Thymus (tissue), 11 donors: Measurements from ENCODE around the gene ERN2. TPM values are rescaled to one million over a fixed set of nuclear protein-coding genes. Genes with fewer than 3 reads are reported as not detected.

Experiments used
- DNase-seq, 9 donors: peaks; one replicate each; pipeline ENCODE4 v3.0.0-alpha.2; 2013; ENCODE audit warnings: low spot score in 9 of 9, low read depth in 6 of 9, missing footprints in 1 of 9
- H3K27ac ChIP-seq, 2 donors: one replicate each; pipeline ENCODE4 v1.5.1; 2013; ENCODE audit warnings: control low read depth in 1 of 2, low read depth in 1 of 2, low read length in 1 of 2, mild to moderate bottlenecking in 1 of 2, moderate library complexity in 1 of 2
- H3K27me3 ChIP-seq, 2 donors: one replicate each; pipeline ENCODE4 v1.5.1; 2013; ENCODE audit warnings: low read length in 1 of 2; ENCODE audit not compliant: control insufficient read depth in 2 of 2, insufficient read depth in 1 of 2
- H3K36me3 ChIP-seq, 2 donors: one replicate each; pipeline ENCODE4 v1.5.1; 2013; ENCODE audit warnings: low read length in 1 of 2, mild to moderate bottlenecking in 1 of 2, moderate library complexity in 1 of 2; ENCODE audit not compliant: control insufficient read depth in 2 of 2, insufficient read depth in 2 of 2
- H3K4me1 ChIP-seq, 2 donors: one replicate each; pipeline ENCODE4 v1.5.1; 2013; ENCODE audit warnings: low read length in 2 of 2; ENCODE audit not compliant: control insufficient read depth in 2 of 2, insufficient read depth in 2 of 2
- H3K4me3 ChIP-seq, 2 donors: one replicate each; pipeline ENCODE4 v1.5.1; 2013; ENCODE audit warnings: low read length in 2 of 2, control low read depth in 1 of 2, mild to moderate bottlenecking in 1 of 2
- H3K9me3 ChIP-seq, 2 donors: one replicate each; pipeline ENCODE4 v1.5.1; 2013; ENCODE audit warnings: low read length in 1 of 2, mild to moderate bottlenecking in 1 of 2; ENCODE audit not compliant: control insufficient read depth in 2 of 2, insufficient read depth in 1 of 2
- WGBS: extraction: QIAGEN DNeasy Blood & Tissue Kit; methylation state at CpG from one replicate; pipeline ENCODE4 v1.1.7; 2013; 5-methylcytosine and 5-hydroxymethylcytosine counted together
- polyA plus RNA-seq: library from polyadenylated mRNA; stranded (reverse); fragments of 200-250 nt; gene quantifications from one replicate; pipeline ENCODE4 v1.2.3, GENCODE V29; 2013
- total RNA-seq: library from RNA; stranded (reverse); fragments of 120-200 nt; gene quantifications from one replicate; pipeline ENCODE4 v1.2.4, GENCODE V29; 2013
- donor health status: healthy.

The ERN2 gene
- total and polyA plus RNA-seq, 2 donors, result 0.27 to 0.42 TPM

DNA sequence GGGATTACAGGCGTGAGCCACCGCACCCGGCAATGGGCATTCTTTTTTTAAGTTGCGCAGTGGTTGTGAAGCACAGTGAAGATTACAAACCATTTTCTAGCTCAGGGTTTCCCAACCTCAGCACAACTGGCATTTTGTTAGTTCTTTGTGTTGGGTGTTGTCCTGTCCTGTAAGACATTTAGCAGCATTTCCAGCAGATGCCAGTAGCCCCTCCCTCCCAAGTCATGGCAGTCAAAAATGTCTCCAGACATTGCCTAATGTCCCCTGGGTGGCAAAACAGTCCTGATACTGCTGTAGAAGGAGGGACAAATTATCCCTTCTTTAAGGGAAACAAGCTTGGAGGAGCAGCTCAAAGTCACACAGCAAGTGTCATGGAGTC, 18.8 kb downstream of the ERN2 start:
- no peak for DNase-seq
- peaks cover 21 to 24% of the 10 kb centered on the region in 2 donors for H3K36me3 ChIP-seq
- peaks cover 3% of the 10 kb centered on the region in 2 donors for H3K4me1 ChIP-seq
- WGBS, result 98% methylated on average over 4 of the region's 4 CpGs
- H3K4me3 ChIP-seq, result no peak overlapping the region
- no peaks in the 10 kb centered on the region for H3K27me3 ChIP-seq
- H3K9me3 ChIP-seq, result no peaks in the 10 kb centered on the region
- no peak overlapping the region for H3K27ac ChIP-seq

DNA sequence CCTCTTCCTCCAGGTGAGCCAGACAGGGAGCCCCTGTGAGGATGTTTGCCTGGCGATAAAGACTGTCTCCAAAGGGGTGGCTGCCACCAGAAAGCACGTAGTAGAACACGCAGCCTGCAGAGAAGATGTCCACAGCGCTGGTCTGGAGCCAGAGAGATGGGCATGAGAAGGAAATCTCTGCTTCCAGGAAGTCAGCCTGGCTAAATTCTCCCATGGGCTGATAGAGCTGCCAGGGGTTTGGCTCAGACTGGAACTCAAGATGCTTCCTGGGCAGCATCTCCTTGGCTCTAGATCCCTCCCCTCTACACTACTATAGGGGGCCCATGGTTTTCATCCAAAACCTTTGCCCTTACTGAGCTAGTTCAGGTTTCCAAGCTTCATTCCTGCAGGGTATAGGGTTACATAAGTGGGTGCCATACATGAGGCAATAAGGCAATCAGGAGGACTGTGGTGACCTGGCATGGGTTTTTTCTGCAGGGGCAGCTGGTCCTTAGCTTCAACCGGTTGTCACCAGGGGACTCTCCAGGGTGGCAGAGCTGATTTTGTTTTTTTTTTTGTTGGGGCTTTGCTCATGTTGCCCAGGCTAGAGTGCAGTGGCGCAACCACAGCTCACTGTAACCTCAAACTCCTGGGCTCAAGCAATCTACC, 20.7 kb downstream of the ERN2 start:
- Histone ChIP-seq H3K36me3 (peaks cover 41 to 43% of the 10 kb centered on the region in 2 donors), H3K4me3 (no peak overlapping the region), H3K9me3 (no peaks in the 10 kb centered on the region), H3K27me3 (no peaks in the 10 kb centered on the region), H3K4me1 (peaks cover 3% of the 10 kb centered on the region in 2 donors), H3K27ac (no peak overlapping the region)
- no peak for DNase-seq
- WGBS, result 96% methylated on average over 6 of the region's 6 CpGs

DNA sequence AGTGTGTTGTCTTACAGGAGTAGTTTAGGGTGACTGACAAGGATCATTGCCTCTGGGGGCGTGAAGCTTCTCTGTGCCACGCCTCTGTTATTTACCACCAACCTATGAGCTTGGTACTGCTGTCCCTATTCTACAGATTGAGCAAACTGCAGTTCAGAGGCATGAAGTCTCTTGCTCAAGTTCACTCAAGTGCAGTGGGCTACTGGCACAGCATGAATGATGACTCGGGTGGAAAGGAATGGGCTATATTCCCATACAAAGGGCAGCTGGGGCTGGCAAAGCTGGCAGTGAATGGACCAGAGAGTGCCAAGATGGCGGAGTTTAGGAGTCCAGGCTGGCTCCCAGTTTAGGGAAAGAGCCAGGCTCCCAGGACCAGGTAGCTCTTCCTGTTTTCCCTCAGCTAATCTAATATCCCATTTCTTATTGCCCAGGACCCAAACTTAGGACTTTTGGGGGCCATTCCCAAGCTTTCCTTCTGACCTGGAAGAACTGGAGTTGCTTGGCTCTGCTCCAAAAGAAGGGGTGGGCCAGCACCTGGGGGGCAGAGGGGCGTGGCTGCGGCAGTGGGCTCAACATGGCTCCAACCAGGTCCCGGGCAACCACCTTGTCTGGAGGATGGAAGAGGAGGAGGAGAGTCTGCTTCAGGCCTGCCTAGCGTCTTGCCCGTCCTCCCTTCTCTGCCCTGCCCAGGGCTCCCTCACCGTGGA, 21.4 kb downstream of the ERN2 start:
- Histone ChIP-seq H3K27ac (no peak overlapping the region), H3K36me3 (peaks cover 47 to 48% of the 10 kb centered on the region in 2 donors), H3K27me3 (no peaks in the 10 kb centered on the region), H3K4me1 (peaks cover 3% of the 10 kb centered on the region in 2 donors), H3K4me3 (no peak overlapping the region), H3K9me3 (no peaks in the 10 kb centered on the region)
- no peak for DNase-seq
- 97% methylated on average over 10 of the region's 10 CpGs for WGBS

DNA sequence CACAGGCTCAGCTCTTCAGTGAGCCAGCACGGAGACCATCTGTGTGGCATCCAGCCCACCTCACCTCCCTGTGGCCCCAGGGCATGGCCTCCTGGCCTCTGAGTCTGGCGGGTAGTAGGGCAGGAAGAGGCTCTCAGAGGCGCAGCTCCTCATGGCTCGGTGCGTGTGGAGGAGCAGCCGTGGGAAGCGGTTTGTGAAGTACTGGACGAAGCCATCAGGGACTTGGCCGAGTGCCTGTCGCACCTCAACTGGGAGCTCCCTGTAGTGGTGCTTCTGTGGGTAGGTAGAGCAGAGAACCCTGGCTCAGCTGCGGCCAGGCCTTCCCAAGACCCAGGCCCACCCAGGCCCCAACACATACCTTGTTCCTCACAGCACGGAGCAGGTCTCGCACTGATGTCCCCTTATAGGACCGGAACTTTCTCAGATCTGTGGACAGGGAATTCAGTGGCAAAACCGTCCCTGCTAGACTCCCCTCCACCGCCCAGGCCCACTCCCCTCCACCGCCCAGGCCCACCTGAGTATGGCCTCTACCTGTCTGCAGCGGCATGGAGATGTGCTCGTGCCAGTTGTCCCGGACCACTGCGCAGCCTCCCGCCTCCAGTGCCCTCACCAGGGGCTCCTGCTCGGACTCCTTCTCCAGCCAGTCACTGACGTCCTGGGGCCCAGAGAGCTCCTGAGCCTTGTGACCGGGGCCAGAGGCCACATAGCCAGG, 22.1 kb downstream of the ERN2 start:
- Histone ChIP-seq H3K4me3 (no peak overlapping the region), H3K9me3 (no peaks in the 10 kb centered on the region), H3K36me3 (peaks cover 51 to 54% of the 10 kb centered on the region in 2 donors), H3K27ac (no peak overlapping the region), H3K27me3 (no peaks in the 10 kb centered on the region), H3K4me1 (peaks cover 3% of the 10 kb centered on the region in 2 donors)
- DNase-seq, result no peak
- 96% methylated on average over 25 of the region's 25 CpGs for WGBS

DNA sequence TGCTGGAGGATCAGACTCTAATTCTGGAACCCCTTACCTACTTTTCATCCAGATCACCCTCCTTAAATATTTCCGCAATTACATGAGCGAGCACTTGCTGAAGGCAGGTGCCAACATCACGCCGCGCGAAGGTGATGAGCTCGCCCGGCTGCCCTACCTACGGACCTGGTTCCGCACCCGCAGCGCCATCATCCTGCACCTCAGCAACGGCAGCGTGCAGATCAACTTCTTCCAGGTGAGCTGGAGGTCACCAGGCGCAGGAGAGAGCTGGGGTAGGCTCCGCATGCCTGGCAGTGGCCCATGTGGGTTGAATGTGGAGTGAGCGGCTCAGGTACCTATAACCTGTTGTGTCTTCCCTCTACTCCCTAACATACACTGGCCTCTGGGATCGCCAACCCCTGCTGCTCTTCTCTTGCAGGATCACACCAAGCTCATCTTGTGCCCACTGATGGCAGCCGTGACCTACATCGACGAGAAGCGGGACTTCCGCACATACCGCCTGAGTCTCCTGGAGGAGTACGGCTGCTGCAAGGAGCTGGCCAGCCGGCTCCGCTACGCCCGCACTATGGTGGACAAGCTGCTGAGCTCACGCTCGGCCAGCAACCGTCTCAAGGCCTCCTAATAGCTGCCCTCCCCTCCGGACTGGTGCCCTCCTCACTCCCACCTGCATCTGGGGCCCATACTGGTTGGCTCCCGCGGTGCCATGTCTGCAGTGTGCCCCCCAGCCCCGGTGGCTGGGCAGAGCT, 23.4 kb downstream of the ERN2 start:
- Histone ChIP-seq H3K4me1 (peaks cover 0 to under 1% of the 10 kb centered on the region in 2 donors), H3K27ac (no peak overlapping the region), H3K9me3 (no peaks in the 10 kb centered on the region), H3K4me3 (no peak overlapping the region), H3K27me3 (no peaks in the 10 kb centered on the region), H3K36me3 (peaks cover 56 to 61% of the 10 kb centered on the region in 2 donors)
- WGBS, result 98% methylated on average over 36 of the region's 36 CpGs
- no peak for DNase-seq

DNA sequence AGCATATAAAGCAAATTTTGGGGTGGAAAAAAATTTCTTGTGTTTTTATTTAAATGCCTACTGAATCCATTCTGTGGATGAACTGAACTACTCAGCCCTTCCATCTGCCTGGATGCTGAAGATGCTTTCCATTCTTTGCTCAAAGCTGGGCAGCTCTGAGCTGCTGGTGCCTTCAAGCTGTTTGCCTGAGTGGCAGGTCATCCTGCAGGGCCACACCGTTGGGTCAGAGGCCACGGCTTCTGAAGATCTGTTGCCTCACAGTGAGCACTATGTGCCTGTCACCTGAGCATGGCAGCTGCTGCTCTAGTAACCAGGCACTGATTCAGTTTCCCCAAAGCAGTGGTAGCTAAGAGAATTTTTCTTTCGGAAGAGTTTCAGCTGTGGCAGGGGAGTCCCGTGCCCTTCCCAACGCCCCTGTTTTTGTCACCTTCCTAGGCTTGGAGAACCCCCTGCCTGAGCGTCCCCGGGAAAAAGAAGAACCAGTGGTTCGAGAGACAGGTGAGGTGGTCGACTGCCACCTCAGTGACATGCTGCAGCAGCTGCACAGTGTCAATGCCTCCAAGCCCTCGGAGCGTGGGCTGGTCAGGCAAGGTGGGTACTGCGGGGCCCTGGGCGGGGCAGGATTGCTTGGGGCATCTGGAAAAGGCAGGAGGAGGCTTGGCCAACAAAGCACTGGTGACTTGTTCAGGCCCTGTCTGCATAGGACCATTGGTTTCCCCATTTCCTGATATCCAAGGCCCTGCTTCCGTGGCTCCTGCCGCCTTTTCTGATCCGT, 25.8 kb downstream of the ERN2 start:
- Histone ChIP-seq H3K4me3 (no peak overlapping the region), H3K9me3 (no peaks in the 10 kb centered on the region), H3K27me3 (no peaks in the 10 kb centered on the region), H3K27ac (no peak overlapping the region), H3K4me1 (peaks cover 0 to 3% of the 10 kb centered on the region in 2 donors), H3K36me3 (peaks cover 72 to 78% of the 10 kb centered on the region in 2 donors)
- no peak for DNase-seq
- 98% methylated on average over 16 of the region's 16 CpGs for WGBS

DNA sequence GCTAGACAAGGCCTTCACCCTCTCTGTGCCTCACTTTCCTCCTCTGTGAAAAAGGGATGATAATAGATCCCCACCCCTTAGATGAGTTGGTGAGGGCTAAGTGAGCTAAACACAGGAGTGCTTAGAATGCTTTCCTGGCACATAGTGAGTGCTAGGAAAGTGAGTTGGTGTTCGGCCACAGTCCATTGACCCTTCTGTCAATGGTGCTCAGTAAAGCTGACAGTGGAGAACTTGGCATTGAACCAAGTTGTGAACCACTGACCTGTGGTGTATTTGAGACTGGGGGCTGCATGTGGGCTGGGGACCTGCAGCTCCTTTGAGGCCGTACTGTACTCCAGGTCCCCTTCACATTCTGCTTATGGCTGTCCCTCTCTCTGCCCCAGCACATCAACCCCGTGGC, 29.5 kb downstream of the ERN2 start:
- H3K27ac ChIP-seq, result no peak overlapping the region
- H3K27me3 ChIP-seq, result no peaks in the 10 kb centered on the region
- H3K9me3 ChIP-seq, result no peaks in the 10 kb centered on the region
- H3K4me3 ChIP-seq, result no peak overlapping the region
- peaks cover 16 to 29% of the 10 kb centered on the region in 2 donors for H3K4me1 ChIP-seq
- WGBS, result 96% methylated on average over 3 of the region's 3 CpGs
- H3K36me3 ChIP-seq, result peaks cover 52 to 68% of the 10 kb centered on the region in 2 donors
- no peak for DNase-seq

DNA sequence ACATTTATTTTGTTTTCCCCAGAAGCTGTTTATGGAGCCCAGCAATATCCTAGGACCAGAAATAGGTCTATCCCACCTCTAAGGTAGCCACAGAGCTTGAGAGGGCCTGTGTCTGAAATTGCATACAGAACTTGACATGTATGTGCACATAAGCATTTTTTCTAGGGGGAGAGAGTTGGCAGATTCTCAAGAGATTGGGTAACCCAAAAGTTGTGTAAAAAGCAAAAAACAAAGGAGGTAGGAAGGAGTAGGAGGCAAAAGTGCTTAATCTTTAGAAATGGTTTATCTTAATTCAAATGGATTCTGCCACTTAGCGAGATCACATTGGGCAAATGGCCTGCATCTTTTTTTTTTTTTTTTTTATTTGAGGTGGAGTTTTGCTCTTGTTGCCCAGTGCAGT, 30.8 kb downstream of the ERN2 start:
- no peaks in the 10 kb centered on the region for H3K27me3 ChIP-seq
- 97% methylated on average over 1 of the region's 1 CpG for WGBS
- no peaks in the 10 kb centered on the region for H3K9me3 ChIP-seq
- H3K36me3 ChIP-seq, result peaks cover 39 to 55% of the 10 kb centered on the region in 2 donors
- no peak overlapping the region for H3K27ac ChIP-seq
- peaks cover 21 to 33% of the 10 kb centered on the region in 2 donors for H3K4me1 ChIP-seq
- H3K4me3 ChIP-seq, result no peak overlapping the region
- no peak for DNase-seq
